NOMO-1 (cell line): ENCODE results near the gene IDUA.

ENCODE experiments used
- DNase-seq, 2 experiments: peaks; one replicate each; lab custom pipeline; 2025; ENCODE audit not compliant: unreplicated experiment in 2 of 2; lab: John Stamatoyannopoulos, UW

Gene IDUA

DNA sequence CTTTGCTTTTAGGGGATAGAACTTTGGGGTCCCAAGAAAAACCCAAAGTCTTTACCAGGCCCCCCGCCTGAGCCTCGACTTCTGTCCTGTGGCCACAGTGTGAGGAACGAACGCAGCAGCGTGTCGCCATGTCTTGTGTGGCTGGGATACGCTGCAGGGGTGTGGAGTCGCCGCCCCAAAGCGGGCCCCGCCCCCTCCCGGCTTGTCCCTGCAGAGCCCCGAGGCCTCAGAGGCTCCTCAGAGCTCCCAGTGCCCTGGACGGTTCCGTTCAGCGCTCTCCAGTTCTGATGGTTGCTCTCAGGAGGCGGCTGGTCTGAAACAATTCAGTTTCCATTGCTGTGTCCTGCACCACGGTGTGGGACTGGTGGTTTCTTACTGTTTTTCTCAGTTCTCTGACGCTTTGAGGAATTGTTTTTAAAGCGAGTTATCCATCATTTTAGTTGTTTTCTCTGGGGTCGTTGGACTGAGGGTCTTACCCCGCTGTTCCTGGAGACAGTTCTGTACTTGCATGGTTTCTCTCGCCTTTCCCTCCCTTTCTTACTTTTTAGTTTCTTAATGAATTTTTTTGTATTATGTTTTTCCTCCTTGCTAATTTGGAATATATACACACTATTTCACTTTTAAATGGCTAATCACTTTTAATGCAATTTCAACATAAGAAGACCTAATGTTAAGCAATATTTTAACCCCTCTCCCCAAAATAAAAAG, 1.6 kb upstream of the IDUA start:
- DNase-seq = peak; percentile 35 to 61

DNA sequence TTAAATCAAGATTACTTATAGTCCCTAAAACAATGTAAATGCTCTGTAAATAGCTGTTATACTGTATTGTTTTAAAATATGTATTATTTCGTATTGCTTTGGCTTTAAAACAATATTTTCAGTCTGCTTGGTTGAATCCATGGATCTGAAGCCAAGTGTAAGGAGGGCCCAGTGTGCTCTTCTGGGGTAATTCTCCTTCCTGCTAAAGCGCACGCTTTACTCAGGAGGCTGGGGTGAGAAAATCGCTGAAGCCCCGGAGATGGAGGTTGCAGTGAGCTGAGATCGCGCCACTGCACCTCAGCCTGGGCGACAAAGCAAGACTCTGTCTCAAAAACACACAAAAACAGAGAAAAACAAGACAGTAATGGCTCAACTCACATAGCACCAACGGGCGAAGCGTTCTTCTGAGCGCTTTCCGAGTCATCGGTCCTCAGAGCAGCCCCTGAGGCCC, 391 bp upstream of the IDUA start:
- no peak for DNase-seq

GRCh38 chr4:987624-988513, 1.0 kb downstream of the IDUA start:
- DNase-seq = no peak

DNA sequence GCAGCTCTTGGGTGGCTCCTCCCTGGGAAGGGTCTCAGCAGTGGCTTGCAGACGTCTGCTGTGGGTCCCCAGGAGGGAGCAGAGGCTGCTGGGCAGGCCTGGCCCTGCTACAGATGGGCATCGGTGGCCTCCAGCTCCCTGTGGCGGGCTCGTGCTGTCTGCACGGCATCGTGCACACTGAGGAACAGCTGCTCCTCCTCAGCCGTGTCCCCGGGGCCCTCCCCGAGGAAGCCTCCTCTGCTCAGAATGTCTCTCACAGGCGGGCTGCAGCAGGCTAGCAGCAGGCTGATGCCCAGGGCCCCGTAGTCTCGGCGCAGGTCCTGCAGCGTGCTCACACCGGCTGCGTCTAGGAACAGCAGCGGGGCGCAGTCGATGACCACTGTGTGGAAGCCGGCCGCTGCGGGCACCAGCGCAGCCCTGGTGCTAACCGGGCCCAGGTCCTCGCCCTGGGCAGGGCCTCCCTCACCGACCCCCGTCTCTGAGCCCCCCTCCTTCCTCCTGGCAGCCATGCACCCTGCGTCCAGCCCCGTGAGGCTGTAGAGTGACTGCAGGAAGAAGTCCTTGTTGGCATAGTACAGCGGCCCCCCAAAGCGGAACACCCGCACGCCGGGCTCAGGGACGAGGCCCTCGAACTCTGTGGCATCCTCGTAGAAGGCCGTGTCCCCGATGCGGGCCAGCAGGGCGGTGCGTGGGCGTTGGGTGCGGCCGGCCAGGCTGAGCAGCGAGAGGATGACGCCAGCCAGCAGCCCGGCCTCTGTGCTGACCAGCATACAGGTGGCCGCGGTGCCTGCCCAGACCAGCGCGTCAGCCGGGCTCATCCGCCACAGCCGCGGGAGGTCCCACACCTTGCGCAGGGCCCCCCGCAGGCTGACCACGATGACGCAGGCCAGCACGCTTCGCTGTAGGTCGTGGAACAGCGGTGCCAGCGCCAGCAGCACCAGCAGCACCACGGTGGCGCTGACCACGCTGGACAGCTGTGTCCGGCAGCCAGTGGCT, 2.2 kb downstream of the IDUA start:
- DNase-seq = no peak

DNA sequence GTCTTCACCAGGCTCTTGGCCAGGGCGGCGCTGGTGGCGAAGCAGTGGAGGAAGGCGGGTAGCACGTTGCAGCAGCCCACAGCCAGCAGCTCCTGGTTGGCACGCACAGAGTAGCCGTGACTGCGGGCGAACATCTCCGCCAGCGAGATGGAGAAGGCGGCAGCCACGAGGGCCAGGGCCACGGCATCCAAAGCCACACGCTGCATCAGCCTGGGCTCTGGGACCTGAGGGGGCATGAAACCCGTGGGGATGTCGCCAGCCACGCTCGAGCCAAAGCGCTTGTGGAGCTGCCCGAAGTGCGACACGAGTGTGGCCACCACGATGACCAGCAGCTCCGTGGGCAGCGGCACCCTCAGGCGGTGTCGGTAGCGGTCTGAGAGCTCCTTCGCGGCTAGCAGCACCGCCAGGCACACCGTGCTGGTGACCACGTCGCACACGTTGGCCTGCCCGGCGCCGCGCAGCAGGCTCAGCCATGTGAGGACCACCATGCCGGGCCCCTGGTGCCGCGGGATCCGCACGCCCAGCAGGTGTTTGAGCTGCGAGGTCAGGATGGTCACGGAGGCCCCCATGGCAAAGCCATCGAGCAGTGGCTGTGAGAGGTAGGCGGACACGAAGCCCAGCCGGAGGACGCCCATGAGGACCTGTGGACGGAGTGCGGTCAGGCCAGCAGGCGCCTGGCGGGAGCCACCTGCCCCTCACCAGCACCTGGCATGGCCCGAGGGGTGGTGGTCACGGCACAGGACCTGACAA, 3.1 kb downstream of the IDUA start:
- DNase-seq = no peak

DNA sequence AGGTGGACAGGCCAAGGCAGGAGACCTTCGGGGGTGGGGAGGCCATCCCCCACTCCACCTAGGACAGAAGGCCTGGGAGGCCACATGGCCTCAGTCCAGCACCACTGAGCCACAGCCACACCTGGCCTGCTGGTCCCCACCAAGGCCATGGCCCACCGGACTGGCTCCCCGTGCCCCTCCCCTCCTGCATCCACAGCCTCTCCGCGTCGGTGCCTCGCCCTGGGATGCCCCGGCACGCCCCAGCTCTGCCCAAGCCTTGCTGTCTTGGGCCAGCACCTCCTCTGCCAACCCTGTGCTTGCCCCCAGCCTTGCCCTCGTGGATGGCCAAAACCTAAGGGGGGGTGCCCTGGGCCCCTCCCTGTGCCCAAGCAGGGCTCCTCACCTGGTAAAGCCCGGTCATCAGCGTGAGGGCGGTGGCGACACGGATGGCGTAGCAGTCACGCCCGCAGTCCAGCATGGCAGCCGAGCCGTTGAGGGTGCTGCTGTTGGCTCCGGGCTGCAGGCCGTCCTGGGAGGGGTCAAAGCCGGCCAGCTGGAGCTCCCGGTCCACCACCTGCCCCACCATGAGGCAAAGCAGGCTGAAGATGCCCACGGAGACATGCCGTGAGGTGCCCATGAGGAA, 4.0 kb downstream of the IDUA start:
- no peak for DNase-seq

DNA sequence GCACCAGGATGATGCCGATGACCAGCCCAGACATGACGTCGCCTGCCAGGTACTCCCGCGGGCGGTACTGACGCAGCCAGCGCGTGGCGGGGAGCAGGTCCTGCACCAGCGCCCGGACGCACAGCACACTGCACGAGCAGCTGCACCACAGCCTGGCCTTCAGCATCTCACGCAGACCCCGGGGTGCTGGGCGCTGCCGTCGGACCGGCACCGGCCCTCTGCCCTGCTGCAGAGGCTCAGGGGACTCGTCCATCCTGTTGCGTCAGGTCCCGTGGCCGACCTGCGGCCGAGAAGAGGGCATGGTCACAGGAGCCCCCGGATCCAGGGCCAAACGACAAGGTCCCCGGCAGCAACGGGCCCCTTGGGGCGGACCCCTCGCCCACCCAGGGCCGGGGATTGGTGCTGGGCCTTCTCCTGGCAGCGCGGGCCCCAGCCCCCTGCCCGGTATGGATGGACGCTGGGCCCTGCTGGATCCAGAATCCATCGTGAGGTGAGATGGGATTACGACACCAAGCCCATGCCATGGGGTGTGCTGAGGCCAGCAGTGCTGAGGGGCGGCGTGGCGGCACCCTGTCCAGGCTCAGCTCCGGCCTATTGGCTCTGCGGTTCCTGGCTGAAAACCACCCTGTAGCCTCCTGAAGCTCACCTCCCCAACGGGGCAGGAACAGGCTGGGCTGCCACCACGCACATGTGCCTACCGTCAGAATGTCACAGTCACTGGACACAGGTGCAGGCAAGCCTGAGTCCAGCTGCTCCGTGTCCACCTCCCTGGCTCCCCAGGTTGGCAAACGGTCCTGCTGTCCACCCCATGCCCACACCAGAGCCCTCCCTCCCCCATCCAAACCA, 4.8 kb downstream of the IDUA start:
- DNase-seq = no peak

- DNase-seq = no peak
These were observed 5.7 kb downstream of the IDUA start for GRCh38 chr4:992297-993110.

DNA sequence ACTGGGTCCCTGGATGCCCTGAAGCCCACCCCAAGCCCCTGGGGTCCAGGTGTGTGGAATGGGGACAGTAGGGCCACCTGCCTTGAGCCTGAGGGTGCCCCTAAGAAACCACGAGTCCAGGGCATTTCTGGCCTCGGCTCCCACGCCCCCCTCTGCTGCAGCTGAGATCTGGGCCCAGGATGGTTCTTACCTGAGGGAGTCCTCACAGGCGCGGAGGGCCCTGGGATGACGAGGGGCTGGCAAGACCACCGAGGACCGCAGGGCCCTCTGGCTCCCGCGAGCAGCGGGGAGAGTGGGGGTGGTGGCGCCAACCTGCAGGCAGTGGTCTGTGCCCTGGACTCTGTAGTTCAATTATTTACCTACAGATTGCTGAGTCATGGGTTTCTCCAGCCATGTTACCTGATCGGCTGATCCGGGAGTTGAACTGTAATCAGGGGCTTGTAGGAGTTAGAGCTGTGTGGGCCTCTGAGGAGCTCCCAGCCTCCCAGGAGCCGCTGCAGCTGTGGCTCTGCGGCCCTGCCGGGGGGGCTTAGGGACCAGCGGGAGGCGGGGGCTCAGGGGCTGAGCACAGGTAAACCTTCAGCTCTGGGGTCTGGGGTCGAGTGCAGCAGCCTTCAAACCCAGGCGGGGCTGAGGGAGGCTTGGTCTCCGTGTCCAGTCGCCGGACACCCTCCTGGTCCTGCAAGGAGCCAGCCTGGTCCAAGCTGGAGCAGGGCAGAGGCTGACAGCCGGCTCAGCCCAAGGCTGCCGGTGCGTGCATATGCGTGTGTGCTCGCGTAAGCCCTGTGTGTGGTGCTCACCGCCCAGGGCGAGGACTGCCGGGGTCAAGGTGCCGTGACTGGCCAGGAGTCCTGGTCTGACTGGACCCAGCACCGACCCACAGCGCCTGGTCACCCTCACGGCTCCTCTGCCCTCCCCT, 6.5 kb downstream of the IDUA start, which contains the start of gene SLC26A1:
SLC26A1 (minus strand) TSS at position 294 of the 919 bp plus-strand sequence. CDS start 1,701 bp downstream, outside the sequence.
- DNase-seq = no peak

DNA sequence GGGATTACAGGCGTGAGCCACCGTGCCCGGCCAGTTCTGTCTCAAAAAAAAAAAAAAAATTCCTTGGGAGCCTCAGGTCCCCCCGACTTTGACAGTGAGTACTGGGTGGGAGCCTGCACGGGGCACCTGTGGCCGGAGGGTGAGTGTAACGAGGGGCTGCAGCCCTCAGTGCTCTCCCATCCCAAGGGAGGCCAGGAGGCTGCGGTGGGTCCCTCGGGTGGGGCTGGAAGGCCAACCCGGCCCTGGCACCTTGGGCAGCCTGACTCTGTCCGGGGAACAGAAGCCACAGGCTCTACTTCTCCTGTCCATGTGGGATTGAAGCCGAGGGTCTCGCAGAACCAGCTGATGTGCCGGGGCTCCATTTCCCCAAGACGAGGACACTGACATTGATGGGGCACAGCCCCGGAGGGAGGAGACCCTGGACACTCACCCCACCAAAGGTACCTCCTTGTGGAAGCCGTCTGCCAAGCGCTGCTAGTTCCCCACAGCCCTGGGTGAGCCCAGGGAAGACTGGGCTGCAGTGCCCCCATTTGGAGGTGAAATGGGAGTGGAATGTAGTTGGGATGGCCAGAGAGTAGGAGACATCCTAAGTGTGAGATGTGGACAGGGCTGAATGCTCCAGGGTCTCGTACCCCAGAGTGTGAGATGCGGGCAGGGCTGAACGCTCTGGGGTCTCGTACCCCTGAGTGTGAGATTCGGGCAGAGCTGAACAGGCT, 8.6 kb downstream of the IDUA start:
- DNase-seq = no peak

DNA sequence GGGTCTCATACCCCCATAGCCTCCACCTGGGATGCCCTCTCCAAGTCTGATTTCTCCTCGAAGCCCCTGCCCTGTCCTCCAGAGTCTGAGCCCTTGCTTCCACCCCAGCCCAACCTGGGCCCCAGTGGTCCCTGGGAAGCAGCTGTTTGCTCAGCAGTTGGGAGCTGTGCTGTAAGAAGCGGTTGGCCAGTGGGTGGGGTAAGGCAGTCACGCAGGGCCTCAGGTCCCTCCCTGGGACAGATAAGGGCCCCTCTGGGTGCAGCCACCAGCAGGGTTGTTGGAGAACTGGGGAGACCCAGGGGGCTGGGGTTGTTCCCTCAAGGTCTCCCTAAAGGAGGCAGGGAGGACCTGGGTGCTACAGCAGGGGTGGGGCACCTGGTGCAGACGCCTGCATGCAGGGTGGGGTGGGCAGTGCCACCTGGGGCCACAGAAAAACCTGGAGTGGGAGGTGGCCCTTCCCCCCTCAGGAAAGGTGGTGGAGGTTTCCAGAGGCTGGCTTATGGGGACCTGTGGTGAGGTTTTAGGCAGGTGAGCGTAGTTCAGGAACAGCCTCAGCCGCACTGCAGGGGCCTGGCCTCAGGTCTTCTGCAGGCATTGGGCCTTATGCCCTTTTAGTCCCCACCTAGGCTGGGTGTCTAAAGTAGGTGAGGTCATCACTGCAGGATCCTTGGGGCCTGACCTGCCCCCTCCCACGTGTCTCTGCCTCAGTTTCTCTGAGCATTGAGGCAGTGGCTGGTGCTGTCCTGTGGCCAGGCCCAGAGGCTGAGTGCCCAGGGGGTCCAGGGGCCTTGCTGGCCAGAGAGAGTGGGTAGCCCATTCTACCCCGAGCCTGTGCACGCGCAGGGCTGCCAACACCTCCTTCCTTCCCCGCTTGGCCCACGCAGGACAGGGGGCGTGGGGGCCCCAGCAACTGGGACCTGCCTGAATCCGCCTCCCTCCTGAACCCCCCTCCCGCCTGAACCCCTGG, 9.5 kb downstream of the IDUA start:
- DNase-seq = no peak

DNA sequence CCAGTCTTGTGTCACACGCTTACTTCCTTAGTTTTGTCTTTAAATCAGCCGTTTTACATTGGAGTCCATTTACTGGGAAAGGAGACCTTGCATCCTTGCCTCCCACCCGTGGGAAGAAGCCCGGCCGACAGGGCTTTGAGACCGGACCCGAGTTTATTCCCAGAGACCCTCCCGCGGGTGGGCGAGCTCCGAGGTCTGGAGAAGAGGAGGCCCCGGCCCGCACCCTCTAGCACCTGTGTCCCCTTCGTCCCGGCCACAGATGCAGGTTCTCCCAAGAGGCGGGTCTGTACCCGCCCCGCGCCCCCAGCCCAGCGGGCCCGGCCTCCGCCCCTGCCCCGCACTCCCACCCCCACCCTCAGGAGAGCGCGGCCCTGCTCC, 10.1 kb downstream of the IDUA start:
- no peak for DNase-seq

- no peak for DNase-seq
These were observed 10.7 kb downstream of the IDUA start for GRCh38 chr4:997375-998071.

- DNase-seq = no peak
These were observed 11.3 kb downstream of the IDUA start for GRCh38 chr4:998096-998691.
